Activated CD8-positive, alpha-beta T cell treated with anti-CD3 and anti-CD28 coated beads, Interleukin-2, amount 10 ng/mL, durations not matched to agents 7 days and 5 days (primary cell): ENCODE results near the gene HIF1AN. TPM values are rescaled to one million over a fixed set of nuclear protein-coding genes. Genes with fewer than 3 reads are reported as not detected.

ENCODE experiments used
- ATAC-seq: fragments of 150-1000 bp; cut with Tn5 transposase; one replicate; pipeline ENCODE4 v1.10.0; 2021; ENCODE audit warnings: moderate library complexity
- CTCF ChIA-PET: fragments of 350-600 bp; sonication (Branson Sonifier 250); formaldehyde crosslinking; loops from one replicate; lab custom pipeline; 2021; ENCODE audit warnings: antibody characterized with exemption; lab: Charles Lee
- POLR2A ChIA-PET: fragments of 350-600 bp; sonication (Branson Sonifier 250); formaldehyde crosslinking; loops from one replicate; lab custom pipeline; 2021; ENCODE audit warnings: antibody characterized with exemption; lab: Charles Lee
- DNase-seq: peaks from one replicate; pipeline ENCODE4 v3.0.0-alpha.2; 2020
- H3K27ac Mint-ChIP-seq: one replicate; pipeline ENCODE4 v1.8.0; 2021; ENCODE audit warnings: mild to moderate bottlenecking, mixed read lengths
- H3K27me3 Mint-ChIP-seq: one replicate; pipeline ENCODE4 v1.8.0; 2021; ENCODE audit warnings: low read depth, mixed read lengths
- H3K36me3 Mint-ChIP-seq: one replicate; pipeline ENCODE4 v1.8.0; 2021; ENCODE audit warnings: low read depth, mixed read lengths
- H3K4me1 Mint-ChIP-seq: one replicate; pipeline ENCODE4 v1.8.0; 2021; ENCODE audit warnings: low read depth, mixed read lengths
- H3K4me3 Mint-ChIP-seq: one replicate; pipeline ENCODE4 v1.8.0; 2021; ENCODE audit warnings: mild to moderate bottlenecking, mixed read lengths
- H3K9me3 Mint-ChIP-seq: one replicate; pipeline ENCODE4 v1.8.0; 2022; ENCODE audit warnings: mixed read lengths; ENCODE audit not compliant: insufficient read depth
- total RNA-seq, 2 experiments: library from RNA; stranded (reverse); gene quantifications; one replicate each; pipeline ENCODE4 v1.2.3, GENCODE V29; 2021

Gene HIF1AN
- total RNA-seq, 2 experiments from 2014 or later: 46.5 to 48.1 TPM

GRCh38 chr10:100519311-100520051 is 16.3 kb upstream of the HIF1AN start, which contains the start of gene SEC31B:
SEC31B (minus strand) TSS chr10:100519861; CDS start chr10:100516952, 2,909 bp downstream.
- Mint-ChIP-seq H3K27ac (peak within 1 kb of the TSS; percentile 53), H3K4me1 (peaks cover 37% of the 10 kb centered on the region), H3K27me3 (no peaks in the 10 kb centered on the region), H3K4me3 (no peak within 1 kb of the TSS), H3K9me3 (no peaks in the 10 kb centered on the region), H3K36me3 (peaks cover 47% of the 10 kb centered on the region)
- no peak for DNase-seq
- ChIA-PET POLR2A (interaction anchor here (0.6 to 4.9 kb wide), 10 partner anchors 8 to 85 kb away, joined by 3 to 62 read pairs (median 4); partner anchors contain the start of gene NDUFB8), CTCF (interaction anchor here (1.0 to 10.2 kb wide), 31 partner anchors 9 to 230 kb away, joined by 3 to 165 read pairs (median 8); partner anchors contain the start of genes HIF1AN, NDUFB8 and SCD)
- ATAC-seq: no peak

GRCh38 chr10:100520811-100521210 is 14.9 kb upstream of the HIF1AN start:
- Mint-ChIP-seq H3K9me3 (no peaks in the 10 kb centered on the region), H3K27ac (peak overlapping the region; percentile 53), H3K4me3 (no peak overlapping the region), H3K36me3 (peaks cover 54% of the 10 kb centered on the region), H3K27me3 (no peaks in the 10 kb centered on the region), H3K4me1 (peaks cover 35% of the 10 kb centered on the region)
- DNase-seq (no peak), ATAC-seq (no peak)
- CTCF ChIA-PET: interaction anchor here (1.2 to 10.2 kb wide), 8 partner anchors 11 to 179 kb away, joined by 3 to 156 read pairs (median 38); partner anchors contain the start of gene HIF1AN
- POLR2A ChIA-PET: interaction anchor here (0.5 to 4.9 kb wide), 3 partner anchors 11 to 283 kb away, joined by 3 to 62 read pairs (median 3); no protein-coding TSS in a partner anchor

- H3K36me3 Mint-ChIP-seq: peaks cover 55% of the 10 kb centered on the region
- ATAC-seq (no peak), DNase-seq (no peak)
- H3K27me3 Mint-ChIP-seq: no peaks in the 10 kb centered on the region
- H3K9me3 Mint-ChIP-seq: no peaks in the 10 kb centered on the region
- peaks cover 36% of the 10 kb centered on the region for H3K4me1 Mint-ChIP-seq
- ChIA-PET CTCF (interaction anchor here (1.1 to 10.2 kb wide), 7 partner anchors 8 to 185 kb away, joined by 3 to 146 read pairs (median 4); no protein-coding TSS in a partner anchor), POLR2A (interaction anchor here (0.8 to 2.1 kb wide), 3 partner anchors 13 to 15 kb away, joined by 3 to 5 read pairs (median 5); partner anchors contain the start of gene HIF1AN)
- no peak overlapping the region for H3K27ac Mint-ChIP-seq
- no peak overlapping the region for H3K4me3 Mint-ChIP-seq
Observed at GRCh38 chr10:100522107-100522801, 13.5 kb upstream of the HIF1AN start.

GRCh38 chr10:100522945-100523344 is 12.8 kb upstream of the HIF1AN start:
- CTCF ChIA-PET: interaction anchor here (1.1 to 10.2 kb wide), 7 partner anchors 9 to 186 kb away, joined by 3 to 146 read pairs (median 4); no protein-coding TSS in a partner anchor
- Mint-ChIP-seq H3K4me3 (no peak overlapping the region), H3K4me1 (peaks cover 36% of the 10 kb centered on the region), H3K9me3 (no peaks in the 10 kb centered on the region), H3K36me3 (peaks cover 53% of the 10 kb centered on the region), H3K27me3 (no peaks in the 10 kb centered on the region), H3K27ac (no peak overlapping the region)
- ATAC-seq (no peak), DNase-seq (no peak)
- POLR2A ChIA-PET: interaction anchor here (0.8 to 2.1 kb wide), 3 partner anchors 13 to 16 kb away, joined by 3 to 5 read pairs (median 5); partner anchors contain the start of gene HIF1AN

GRCh38 chr10:100524206-100524605 is 11.5 kb upstream of the HIF1AN start:
- peak overlapping the region; percentile 55 for H3K27ac Mint-ChIP-seq
- H3K27me3 Mint-ChIP-seq: no peaks in the 10 kb centered on the region
- H3K36me3 Mint-ChIP-seq: peaks cover 59% of the 10 kb centered on the region
- no peak overlapping the region for H3K4me3 Mint-ChIP-seq
- ChIA-PET POLR2A (interaction anchor here (1.0 to 2.0 kb wide), 3 partner anchors 12 to 197 kb away, joined by 3 to 8 read pairs (median 6); partner anchors contain the start of gene HIF1AN), CTCF (interaction anchor here (1.2 to 7.2 kb wide), 8 partner anchors 10 to 197 kb away, joined by 3 to 35 read pairs (median 16); partner anchors contain the start of gene HIF1AN)
- no peaks in the 10 kb centered on the region for H3K9me3 Mint-ChIP-seq
- ATAC-seq (no peak), DNase-seq (no peak)
- peaks cover 31% of the 10 kb centered on the region for H3K4me1 Mint-ChIP-seq

DNA sequence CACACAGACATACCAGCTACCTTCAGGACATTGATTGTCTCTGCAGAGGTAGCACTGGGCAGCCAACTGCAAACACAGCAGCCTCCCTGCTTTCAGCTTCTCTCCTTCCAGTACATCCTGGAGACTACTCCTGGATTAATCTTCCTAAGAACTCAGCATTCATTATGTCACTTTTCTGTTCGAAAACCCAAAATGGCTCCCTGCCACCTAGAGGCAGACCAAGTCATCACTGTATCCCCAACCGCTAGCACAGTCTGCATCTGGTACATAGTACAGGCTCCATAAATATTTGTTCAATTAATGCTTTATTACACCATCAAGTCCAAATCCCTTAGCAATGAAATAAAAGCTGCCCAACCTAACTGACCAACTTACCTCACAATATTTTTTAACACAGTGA is 11.1 kb upstream of the HIF1AN start:
- H3K4me1 Mint-ChIP-seq: peaks cover 31% of the 10 kb centered on the region

DNA sequence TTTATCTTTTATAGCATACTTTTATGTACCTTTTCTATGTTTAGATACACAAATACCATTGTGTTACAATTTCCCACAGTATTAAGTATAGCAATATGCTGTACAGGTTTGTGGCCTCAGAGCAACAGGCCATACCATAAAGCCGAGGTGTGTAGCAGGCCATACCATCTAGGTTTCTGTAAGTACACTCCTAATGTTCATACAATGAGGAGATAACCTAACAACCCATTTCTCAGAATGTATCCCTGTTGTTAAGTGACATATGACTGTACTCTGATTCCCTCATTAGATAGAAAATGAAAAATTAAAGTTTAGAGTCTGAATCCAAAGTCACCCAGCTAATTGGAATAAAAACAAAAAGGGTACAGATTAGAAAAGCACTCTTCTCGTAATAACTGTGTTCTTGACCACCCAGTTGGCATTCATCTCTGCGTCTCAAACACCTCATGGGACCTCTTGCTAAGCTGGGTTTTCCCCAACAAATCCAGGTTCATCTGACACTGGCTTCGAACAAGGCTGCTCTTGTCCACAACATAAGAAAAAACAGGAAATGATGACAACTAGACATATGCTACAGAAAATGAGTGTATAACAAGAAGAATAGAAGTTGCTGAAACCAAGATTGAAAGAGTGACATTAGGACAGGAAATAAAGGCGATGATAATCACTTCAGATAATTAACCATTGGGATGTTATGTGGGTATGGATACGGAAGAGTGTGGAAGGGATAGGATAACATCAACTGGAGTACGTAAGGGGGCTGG is 7.4 kb upstream of the HIF1AN start:
- H3K27ac Mint-ChIP-seq: peak overlapping the region; percentile 99
- ChIA-PET CTCF (interaction anchor here (1.8 to 7.2 kb wide), 6 partner anchors 7 to 94 kb away, joined by 5 to 60 read pairs (median 24); partner anchors contain the start of genes HIF1AN and SEC31B), POLR2A (interaction anchor here (1.0 to 3.3 kb wide), 5 partner anchors 10 to 155 kb away, joined by 3 to 19 read pairs (median 4); no protein-coding TSS in a partner anchor)
- H3K4me3 Mint-ChIP-seq: peak overlapping the region; percentile 100
- no peak for ATAC-seq
- no peaks in the 10 kb centered on the region for H3K9me3 Mint-ChIP-seq
- H3K27me3 Mint-ChIP-seq: no peaks in the 10 kb centered on the region
- no peak for DNase-seq
- peaks cover 48% of the 10 kb centered on the region for H3K4me1 Mint-ChIP-seq
- H3K36me3 Mint-ChIP-seq: peaks cover 51% of the 10 kb centered on the region

More for the DNA sequence above, 11.1 kb upstream of the HIF1AN start:
- Mint-ChIP-seq H3K9me3 (no peaks in the 10 kb centered on the region), H3K27ac (no peak overlapping the region), H3K36me3 (peaks cover 59% of the 10 kb centered on the region), H3K4me3 (no peak overlapping the region), H3K27me3 (no peaks in the 10 kb centered on the region)
- ChIA-PET POLR2A (interaction anchor here (1.0 to 2.0 kb wide), 4 partner anchors 11 to 197 kb away, joined by 3 to 8 read pairs (median 4); partner anchors contain the start of gene HIF1AN), CTCF (interaction anchor here (1.2 to 7.2 kb wide), 8 partner anchors 10 to 197 kb away, joined by 3 to 35 read pairs (median 16); partner anchors contain the start of gene HIF1AN)
- no peak for ATAC-seq
- DNase-seq: no peak

- ChIA-PET POLR2A (interaction anchor here (1.0 to 3.3 kb wide), 4 partner anchors 10 to 46 kb away, joined by 3 to 19 read pairs (median 6); no protein-coding TSS in a partner anchor), CTCF (interaction anchor here (1.8 to 7.2 kb wide), 6 partner anchors 11 to 95 kb away, joined by 5 to 60 read pairs (median 24); partner anchors contain the start of gene SEC31B)
- Mint-ChIP-seq H3K4me1 (peaks cover 45% of the 10 kb centered on the region), H3K4me3 (peak overlapping the region; percentile 100), H3K27me3 (no peaks in the 10 kb centered on the region), H3K27ac (peak overlapping the region; percentile 99), H3K9me3 (no peaks in the 10 kb centered on the region), H3K36me3 (peaks cover 44% of the 10 kb centered on the region)
- DNase-seq: no peak
- ATAC-seq: no peak
Observed at GRCh38 chr10:100528921-100529474, 6.7 kb upstream of the HIF1AN start.

DNA sequence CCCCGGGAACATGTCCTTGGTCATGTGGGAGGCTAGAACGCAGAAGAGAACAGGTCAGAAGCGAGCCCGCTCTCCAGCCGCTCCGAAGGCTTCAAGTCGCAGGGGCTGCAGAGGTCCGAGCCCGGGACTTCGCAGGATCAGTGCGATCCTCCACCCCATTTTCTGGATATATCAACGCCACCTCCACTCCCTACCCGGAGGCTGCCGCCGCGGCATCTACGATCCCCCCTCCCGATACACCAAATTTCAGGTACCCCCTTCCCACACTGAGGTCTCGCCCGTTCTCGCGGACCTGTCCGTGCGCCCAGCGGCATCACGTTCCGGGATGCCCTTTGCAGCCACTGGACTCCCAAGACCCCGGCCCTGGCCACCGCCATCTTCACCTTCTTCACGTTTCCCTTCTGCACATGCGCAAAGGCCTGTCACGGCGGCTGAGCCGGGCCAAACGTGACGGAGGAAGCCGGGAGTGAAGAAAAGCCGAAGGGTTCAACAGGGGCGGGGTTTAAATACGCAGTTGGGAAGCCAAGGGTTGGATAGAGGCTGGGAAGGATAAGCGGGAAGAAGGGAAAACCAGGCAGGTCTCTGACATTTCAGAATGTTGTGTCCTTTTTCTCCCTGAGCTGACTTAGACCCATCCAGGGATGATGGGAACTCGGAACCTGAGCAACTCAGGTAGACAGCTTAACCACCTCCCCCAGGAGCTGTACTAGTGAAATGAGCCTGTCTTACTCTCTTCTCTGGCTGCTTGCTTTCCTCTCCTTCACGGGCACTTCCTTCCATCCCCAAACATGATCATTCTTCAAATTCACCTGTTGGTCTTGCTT is 6.1 kb upstream of the HIF1AN start, which contains the start of gene NDUFB8:
Gene NDUFB8 (minus strand): TSS at position 397 of the 824 bp plus-strand sequence. CDS start 20 bp downstream, at position 377.
- DNase-seq: peak; percentile 92
- ChIA-PET CTCF (interaction anchor here (0.9 to 5.9 kb wide), 8 partner anchors 12 to 97 kb away, joined by 3 to 60 read pairs (median 8); partner anchors contain the start of gene SEC31B), POLR2A (interaction anchor here (0.7 to 2.6 kb wide), 6 partner anchors 11 to 47 kb away, joined by 3 to 7 read pairs (median 4); no protein-coding TSS in a partner anchor)
- H3K4me3 Mint-ChIP-seq: peak within 1 kb of the TSS; percentile 100
- H3K9me3 Mint-ChIP-seq: no peaks in the 10 kb centered on the region
- peak within 1 kb of the TSS; percentile 99 for H3K27ac Mint-ChIP-seq
- peaks cover 37% of the 10 kb centered on the region for H3K36me3 Mint-ChIP-seq
- H3K27me3 Mint-ChIP-seq: no peaks in the 10 kb centered on the region
- peak; percentile 89 for ATAC-seq
- peaks cover 44% of the 10 kb centered on the region for H3K4me1 Mint-ChIP-seq
